Measurements from ENCODE around the gene ST6GALNAC3. TPM values are rescaled to one million over a fixed set of nuclear protein-coding genes. Genes with fewer than 3 reads are reported as not detected.

ST6GALNAC3 gene
- total and polyA plus RNA-seq, 11 donors: 2.5 to 7.7 (median 4.4) TPM

GRCh38 chr1:76444773-76445172, 370.2 kb downstream of the ST6GALNAC3 start:
- Histone ChIP-seq H3K4me1 (no peaks in the 10 kb centered on the region), H3K27me3 (no peaks in the 10 kb centered on the region), H3K27ac (no peak overlapping the region), H3K36me3 (no peaks in the 10 kb centered on the region), H3K9me3 (peaks cover 0 to 15% (median 0%) of the 10 kb centered on the region in 12 donors), H3K4me3 (no peak overlapping the region)
- TF ChIP-seq POLR2A (IDR thresholded peaks at IDR 0.05): no peak
- no peak for TF ChIP-seq CTCF (IDR thresholded peaks at IDR 0.05)
- no peak for DNase-seq
- intact Hi-C loops (cut with DNase I): no loop called here
- 92 to 95% (median 94%) methylated on average over 1 of the region's 1 CpG for WGBS, 4 donors
- ATAC-seq: no peak

- intact Hi-C loops (cut with DNase I): no loop called here
- Histone ChIP-seq H3K4me3 (no peak overlapping the region), H3K9me3 (peaks cover 0 to 52% (median 0%) of the 10 kb centered on the region in 12 donors), H3K27ac (no peak overlapping the region), H3K27me3 (no peaks in the 10 kb centered on the region), H3K4me1 (no peaks in the 10 kb centered on the region), H3K36me3 (no peaks in the 10 kb centered on the region)
- TF ChIP-seq POLR2A (IDR thresholded peaks at IDR 0.05): no peak
- no peak for TF ChIP-seq CTCF (IDR thresholded peaks at IDR 0.05)
- DNase-seq: no peak
- WGBS, 4 donors: 90 to 95% (median 92%) methylated on average over 1 of the region's 1 CpG
- ATAC-seq: no peak
These were observed 375.7 kb downstream of the ST6GALNAC3 start for GRCh38 chr1:76450229-76450628.

- TF ChIP-seq POLR2A (IDR thresholded peaks at IDR 0.05): no peak
- 49 to 58% (median 53%) methylated on average over 3 of the region's 3 CpGs for WGBS, 4 donors
- DNase-seq: no peak
- no peak for ATAC-seq
- H3K4me1 ChIP-seq: no peaks in the 10 kb centered on the region
- no peaks in the 10 kb centered on the region for H3K36me3 ChIP-seq
- H3K9me3 ChIP-seq: no peaks in the 10 kb centered on the region
- intact Hi-C loops (cut with DNase I): loop anchor here in 1 of 10 donors (2.0 kb wide), 1 partner anchor 32 kb away; no protein-coding TSS in a partner anchor
- no peak overlapping the region for H3K4me3 ChIP-seq
- H3K27me3 ChIP-seq: no peaks in the 10 kb centered on the region
- H3K27ac ChIP-seq: no peak overlapping the region
These were observed 388.7 kb downstream of the ST6GALNAC3 start for GRCh38 chr1:76463278-76463677.

- no peak for TF ChIP-seq CTCF (IDR thresholded peaks at IDR 0.05)
- no peak for TF ChIP-seq POLR2A (IDR thresholded peaks at IDR 0.05)
- WGBS, 4 donors: 83 to 93% (median 88%) methylated on average over 3 of the region's 3 CpGs
These were observed 389.3 kb downstream of the ST6GALNAC3 start for GRCh38 chr1:76463849-76464248.

GRCh38 chr1:76465030-76465429, 390.5 kb downstream of the ST6GALNAC3 start:
- Histone ChIP-seq H3K36me3 (no peaks in the 10 kb centered on the region), H3K27me3 (no peaks in the 10 kb centered on the region), H3K4me1 (no peaks in the 10 kb centered on the region), H3K27ac (no peak overlapping the region), H3K4me3 (no peak overlapping the region), H3K9me3 (no peaks in the 10 kb centered on the region)
- ATAC-seq: no peak
- intact Hi-C loops (cut with DNase I): no loop called here
- 90 to 96% (median 91%) methylated on average over 2 of the region's 2 CpGs for WGBS, 4 donors
- DNase-seq: no peak
- TF ChIP-seq CTCF (IDR thresholded peaks at IDR 0.05): no peak
- TF ChIP-seq POLR2A (IDR thresholded peaks at IDR 0.05): no peak

More at GRCh38 chr1:76463849-76464248, 389.3 kb downstream of the ST6GALNAC3 start:
- DNase-seq (no peak), ATAC-seq (no peak)
- no peaks in the 10 kb centered on the region for H3K27me3 ChIP-seq
- H3K9me3 ChIP-seq: no peaks in the 10 kb centered on the region
- H3K4me3 ChIP-seq: no peak overlapping the region
- no peaks in the 10 kb centered on the region for H3K36me3 ChIP-seq
- H3K27ac ChIP-seq: no peak overlapping the region
- intact Hi-C loops (cut with DNase I): loop anchor here in 1 of 10 donors (2.0 kb wide), 1 partner anchor 31 kb away; no protein-coding TSS in a partner anchor
- H3K4me1 ChIP-seq: no peaks in the 10 kb centered on the region

All from heart left ventricle (tissue), 16 donors.